Dermis microvascular lymphatic vessel endothelial cell (primary cell): ENCODE results near the gene DACT2. TPM values are rescaled to one million over a fixed set of nuclear protein-coding genes. Genes with fewer than 3 reads are reported as not detected.
"Not testable (repeated sequence)": the region's sequence is repeated elsewhere in the genome, so short reads cannot be mapped to it uniquely, and the experiment has no call there.

Experiments
- DNase-seq, 2 donors: peaks; one replicate each; pipeline versions ENCODE4 v3.0.0 to v3.0.0-alpha.2; 2010; ENCODE audit warnings: low read depth in 2 of 2
- total RNA-seq: library from RNA; depleted of rRNA; stranded (reverse); fragments of >200 nt; gene quantifications from 2 replicates; pipeline ENCODE4 v1.2.1, GENCODE V29; 2014

DACT2 gene
- total RNA-seq, 1 donor from 2014 or later = not detected

DNA sequence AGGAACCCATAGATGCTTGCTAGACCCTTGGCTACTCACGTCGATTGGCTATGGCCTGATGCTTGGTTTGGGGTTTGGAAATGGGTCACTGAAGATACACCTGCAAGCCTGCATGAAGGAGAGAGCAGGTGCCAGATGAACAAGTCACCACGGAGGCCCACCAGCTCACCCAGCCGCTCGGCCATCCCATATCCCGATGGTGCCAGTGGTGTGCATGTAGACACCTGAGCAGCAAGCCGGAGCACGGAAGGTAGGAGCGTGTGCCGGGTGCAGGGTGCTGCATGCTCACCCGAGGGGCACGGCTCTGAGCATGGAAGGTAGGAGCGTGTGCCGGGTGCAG lies 35.9 kb downstream of the DACT2 start:
- no peak for DNase-seq

DNA sequence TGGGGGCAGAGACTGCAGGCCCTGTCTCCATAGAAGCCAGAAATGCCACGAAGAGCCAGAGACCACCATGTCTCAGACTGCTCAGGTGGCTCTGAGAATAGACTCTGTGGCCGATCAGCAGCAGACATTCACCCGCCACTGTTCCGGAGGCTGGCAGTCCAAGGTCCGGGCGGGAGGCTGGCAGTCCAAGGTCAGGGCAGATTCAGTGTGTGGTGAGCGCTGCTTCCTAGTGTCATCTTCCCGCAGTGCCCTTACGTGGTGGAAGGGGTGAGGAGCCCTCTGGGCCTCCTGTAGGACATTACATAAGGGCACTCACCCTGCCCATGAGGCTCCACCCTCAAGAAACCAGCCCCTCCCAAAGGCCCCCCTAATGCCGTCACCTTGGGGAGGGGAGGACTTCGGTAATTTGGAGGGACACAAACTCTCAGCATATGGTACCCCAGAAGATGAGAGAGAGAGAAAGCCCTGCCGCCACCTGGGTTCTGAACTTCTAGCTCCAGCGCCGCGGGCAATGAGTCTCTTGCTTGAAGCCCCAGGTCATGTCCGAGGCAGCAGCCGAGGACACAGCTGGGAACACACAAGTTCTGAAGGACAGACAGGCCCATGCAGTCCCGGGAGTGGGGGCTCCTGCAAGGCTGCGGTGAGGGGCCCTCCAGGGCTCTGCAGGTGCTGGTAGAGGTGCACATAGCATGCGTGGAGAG lies 36.4 kb downstream of the DACT2 start:
- DNase-seq = no peak

DNA sequence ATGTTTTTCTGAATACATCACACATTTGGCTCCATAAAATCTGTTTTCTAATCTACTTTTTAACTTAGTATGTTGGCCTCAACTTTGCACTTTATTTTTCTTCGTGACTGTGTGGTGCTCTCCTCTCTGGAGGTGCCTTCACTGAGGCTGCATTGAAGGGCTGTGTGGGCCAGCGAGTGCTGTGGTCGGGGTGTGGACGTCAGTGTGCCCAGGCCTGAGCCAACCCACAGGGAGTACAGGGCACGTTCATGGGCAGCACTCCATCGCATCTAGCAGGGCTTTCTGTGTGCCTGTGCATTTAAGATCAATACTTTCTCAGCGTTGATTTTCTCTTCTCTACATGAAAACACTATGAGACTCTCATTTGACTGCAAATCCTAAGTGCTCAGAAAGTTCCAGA lies 37.8 kb downstream of the DACT2 start:
- DNase-seq = no peak

GRCh38 chr6:168281314-168281713 lies 38.3 kb downstream of the DACT2 start:
- not testable (repeated sequence) for DNase-seq

GRCh38 chr6:168280899-168281245 lies 38.7 kb downstream of the DACT2 start:
- DNase-seq = no peak

DNA sequence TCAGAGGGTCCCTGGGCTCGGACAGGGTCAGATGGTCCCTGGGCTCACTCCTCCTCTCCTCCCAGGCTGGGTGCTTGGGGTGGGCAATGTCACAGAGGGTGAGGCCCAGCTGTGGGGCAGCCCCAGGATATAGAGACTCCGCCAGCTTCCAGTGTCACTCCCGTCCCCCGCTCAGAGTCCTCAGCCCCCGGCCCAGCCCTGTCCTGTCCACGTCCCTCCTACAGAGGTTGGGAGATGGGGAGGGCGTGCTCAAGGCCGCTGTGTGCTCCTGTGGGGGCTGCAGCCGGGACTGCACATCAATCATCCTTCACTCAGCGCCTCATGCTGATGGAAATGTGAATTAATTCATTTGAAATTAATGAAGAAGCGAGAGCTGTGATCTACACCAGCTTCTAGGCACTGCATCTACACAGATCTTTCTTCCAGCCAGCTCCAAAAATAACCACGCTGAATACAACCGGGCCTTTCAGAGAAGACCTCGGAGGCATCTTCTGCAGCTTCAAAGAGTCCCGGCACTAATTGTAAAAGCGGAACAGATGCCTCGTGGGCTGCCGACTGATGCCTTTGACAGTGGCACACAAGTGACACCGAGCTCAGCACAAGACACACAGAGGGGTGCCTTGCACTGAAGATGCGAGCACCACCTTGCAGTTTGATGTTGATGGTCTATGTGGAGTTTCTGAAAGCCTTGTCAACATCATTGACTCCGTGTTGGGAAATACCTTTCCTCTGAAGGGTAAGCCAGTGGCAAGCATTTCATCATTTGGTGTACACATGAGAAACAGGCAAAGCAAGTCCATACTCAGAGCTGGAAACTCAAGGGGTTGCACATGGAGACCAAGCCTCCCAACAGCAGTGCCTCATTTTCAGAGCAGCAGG lies 39.3 kb downstream of the DACT2 start:
- no peak for DNase-seq

DNA sequence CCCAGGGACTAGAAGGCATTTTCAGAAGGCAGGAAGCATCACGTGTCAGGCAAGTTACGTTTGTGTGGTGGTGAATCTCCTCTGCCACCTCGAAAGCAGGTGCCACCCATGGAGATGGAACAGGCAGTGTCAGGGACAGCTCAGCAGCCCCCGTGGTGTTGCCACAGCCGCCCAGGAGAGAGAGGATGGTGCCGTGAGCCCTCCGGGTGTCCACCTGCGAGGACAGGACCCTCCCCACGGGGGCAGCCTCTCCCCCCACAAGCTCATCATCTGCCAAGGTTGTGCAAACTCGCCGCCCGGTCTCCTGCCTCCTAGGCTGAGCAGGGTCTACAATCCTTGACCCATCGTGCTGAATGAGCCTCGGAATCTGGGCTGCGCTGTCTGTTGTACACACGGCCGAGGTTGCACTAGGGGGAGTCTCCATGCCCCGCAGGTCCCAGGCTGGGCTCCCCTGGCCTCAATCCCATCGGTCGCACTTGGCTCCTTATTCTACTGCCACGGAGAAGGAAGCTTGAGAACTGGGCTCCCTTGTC lies 40.1 kb downstream of the DACT2 start:
- no peak for DNase-seq

GRCh38 chr6:168278904-168279303 lies 40.7 kb downstream of the DACT2 start:
- no peak for DNase-seq

GRCh38 chr6:168277274-168277669 lies 42.3 kb downstream of the DACT2 start:
- no peak for DNase-seq

- no peak for DNase-seq
These were observed 42.9 kb downstream of the DACT2 start for GRCh38 chr6:168276576-168277273.

- DNase-seq = no peak
These were observed 44.4 kb downstream of the DACT2 start for GRCh38 chr6:168275168-168275567.

- no peak for DNase-seq
These were observed 45.3 kb downstream of the DACT2 start for GRCh38 chr6:168274037-168274952.

DNA sequence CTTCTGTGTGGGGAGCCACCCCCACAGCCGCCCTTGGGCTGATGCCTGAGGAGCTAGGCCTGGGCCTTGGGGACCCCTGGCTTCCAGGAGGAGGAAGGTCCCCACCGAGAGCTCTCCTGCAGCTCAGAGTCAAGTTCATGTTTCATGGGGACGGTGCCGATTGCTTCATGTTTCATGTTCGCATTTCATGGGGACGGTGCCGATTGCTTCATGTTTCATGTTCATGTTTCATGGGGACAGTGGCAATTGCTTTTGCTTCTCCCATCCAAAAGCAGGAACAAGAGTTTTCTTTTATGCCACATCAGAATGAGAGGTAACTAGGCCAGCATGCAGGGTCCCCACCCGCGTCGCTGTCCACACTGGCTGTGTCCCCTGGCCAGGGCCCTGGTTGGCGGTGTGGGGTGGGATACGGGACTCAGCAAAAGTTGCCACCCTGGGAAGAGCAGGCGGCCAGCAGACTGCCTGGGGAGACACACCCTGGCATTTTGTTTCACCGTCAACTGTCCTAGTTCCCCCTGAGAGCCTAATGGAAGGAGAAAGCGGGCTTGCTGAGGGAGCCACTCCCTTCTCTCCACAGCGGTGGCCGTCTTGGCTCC lies 46.0 kb downstream of the DACT2 start:
- DNase-seq = no peak

GRCh38 chr6:168272415-168273325 lies 46.9 kb downstream of the DACT2 start:
- no peak for DNase-seq

- no peak for DNase-seq
These were observed 49.1 kb downstream of the DACT2 start for GRCh38 chr6:168270274-168271172.

GRCh38 chr6:168269455-168270243 lies 49.9 kb downstream of the DACT2 start:
- DNase-seq = no peak

GRCh38 chr6:168268755-168269154 lies 50.8 kb downstream of the DACT2 start:
- DNase-seq = no peak

GRCh38 chr6:168267779-168268178 lies 51.8 kb downstream of the DACT2 start:
- not testable (repeated sequence) for DNase-seq
